Stimulated activated CD4-positive, alpha-beta T cell treated with anti-CD3 and anti-CD28 coated beads, Interleukin-4, amount 100 ng/mL, for 48 hours (primary cell): ENCODE data around the gene NOX4.
"Not testable (repeated sequence)": the region's sequence is repeated elsewhere in the genome, so short reads cannot be mapped to it uniquely, and the experiment has no call there.

Source experiments
- DNase-seq, 2 donors: peaks; one replicate each; pipeline ENCODE4 v3.0.0-alpha.2; 2020; ENCODE audit warnings: low read depth in 2 of 2

NOX4 gene

DNA sequence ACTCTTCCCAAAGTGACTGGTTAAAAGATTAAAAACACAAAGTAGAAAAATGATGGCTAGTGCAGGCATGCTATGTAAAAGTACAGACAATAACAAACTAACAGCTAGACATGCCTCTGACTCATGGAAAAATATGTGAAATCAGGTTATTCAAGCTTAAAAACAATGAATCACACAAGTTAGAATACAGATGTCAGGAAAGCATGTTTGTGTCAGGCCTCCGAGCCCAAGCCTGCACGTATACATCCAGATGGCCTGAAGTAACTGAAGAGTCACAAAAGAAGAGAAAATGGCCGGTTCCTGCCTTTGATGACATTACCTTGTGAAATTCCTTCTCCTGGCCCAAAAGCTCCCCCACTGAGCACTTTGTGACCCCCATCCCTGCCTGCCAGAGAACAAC is 110.1 kb downstream of the NOX4 start:
- no peak for DNase-seq

DNA sequence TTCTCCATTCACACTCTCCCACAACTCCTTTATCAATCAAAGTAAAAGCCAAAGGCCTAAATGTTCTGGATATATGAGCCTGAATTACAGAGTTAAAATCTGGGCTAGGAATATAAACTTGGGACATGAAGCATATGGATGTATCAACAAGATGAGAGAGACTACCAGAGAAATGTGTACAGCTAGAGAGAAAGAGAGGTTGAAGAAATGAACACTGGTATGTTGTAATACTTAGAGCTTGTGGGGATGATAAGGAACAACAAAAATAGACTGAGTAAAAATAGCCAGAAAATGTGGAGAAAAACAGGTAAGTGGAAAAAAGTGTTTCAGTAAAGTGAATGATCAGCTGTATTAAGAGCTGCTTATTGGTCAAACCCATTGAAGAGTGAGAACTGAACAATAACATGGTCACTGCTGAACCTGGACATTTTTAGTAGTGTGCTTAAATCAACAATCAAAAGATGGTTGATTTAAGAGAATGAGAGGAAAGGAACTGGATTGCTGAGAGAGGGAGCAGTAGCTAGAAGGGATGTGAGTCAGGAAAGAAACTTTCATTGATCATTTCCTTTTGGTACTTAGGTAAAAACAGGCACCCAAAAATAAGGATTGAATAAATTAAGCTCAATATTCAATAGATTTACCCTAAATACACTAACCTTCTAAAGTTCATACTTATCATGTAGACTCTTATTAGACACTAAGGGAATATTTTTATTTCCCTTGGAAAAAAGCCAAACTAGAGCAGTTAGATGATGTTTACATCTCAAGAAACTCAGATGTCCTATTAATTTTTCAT is 111.0 kb downstream of the NOX4 start:
- DNase-seq, result not testable (repeated sequence)

DNA sequence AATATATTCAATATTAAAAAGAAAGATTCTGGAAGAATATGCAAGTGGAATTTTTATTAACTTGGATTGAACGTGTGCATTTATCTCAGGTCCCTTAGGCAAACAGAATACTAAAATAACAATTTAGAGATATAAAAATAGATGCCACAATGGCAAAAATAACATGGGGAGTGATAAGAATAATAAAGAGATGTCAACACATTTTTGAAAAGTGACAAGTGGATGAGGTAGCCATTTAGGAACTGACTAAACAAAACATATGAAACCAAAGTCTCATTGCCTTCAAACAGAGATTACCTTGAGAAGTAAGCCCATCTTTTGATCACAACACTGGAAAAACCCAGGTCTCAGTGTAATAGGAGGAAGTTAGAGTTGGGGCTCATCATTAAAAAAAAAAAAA is 112.2 kb downstream of the NOX4 start:
- DNase-seq, result not testable (repeated sequence)

DNA sequence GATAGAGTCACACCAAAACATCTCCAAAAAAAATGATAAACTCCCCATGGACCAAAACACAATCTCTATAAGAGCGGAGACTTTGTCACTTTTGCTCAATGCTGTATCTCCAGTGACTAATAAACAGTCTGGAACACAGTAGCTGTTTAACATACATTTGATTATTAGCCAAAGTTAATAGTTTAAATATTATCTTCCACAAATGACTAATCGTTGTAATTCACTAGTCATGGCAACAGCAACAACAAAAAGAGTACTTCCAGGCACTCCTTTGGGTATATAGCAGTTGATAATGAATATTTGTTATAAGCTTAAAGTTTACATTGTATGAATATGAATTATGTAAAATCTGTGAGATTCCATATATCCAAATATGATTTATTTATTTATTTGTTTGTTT is 121.8 kb downstream of the NOX4 start:
- not testable (repeated sequence) for DNase-seq

DNA sequence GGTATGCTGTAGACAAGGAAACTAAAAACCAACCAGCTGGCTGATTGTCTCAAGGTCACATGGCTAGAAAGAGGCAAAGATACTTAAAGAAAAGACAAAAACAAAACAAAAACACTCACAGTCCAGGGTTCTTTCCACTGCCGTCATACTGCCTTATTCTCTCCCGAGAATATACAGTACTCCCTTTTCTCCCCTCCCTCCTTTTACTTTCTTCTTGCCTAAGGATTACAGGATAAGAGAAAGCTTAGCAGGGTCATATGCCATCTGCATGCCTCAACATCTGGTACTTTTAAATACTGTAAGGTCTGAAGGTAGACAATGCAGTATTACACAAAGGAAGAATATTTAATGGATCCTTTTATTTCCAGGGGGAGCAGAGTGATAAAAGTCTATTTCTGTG is 126.3 kb downstream of the NOX4 start:
- not testable (repeated sequence) for DNase-seq

DNA sequence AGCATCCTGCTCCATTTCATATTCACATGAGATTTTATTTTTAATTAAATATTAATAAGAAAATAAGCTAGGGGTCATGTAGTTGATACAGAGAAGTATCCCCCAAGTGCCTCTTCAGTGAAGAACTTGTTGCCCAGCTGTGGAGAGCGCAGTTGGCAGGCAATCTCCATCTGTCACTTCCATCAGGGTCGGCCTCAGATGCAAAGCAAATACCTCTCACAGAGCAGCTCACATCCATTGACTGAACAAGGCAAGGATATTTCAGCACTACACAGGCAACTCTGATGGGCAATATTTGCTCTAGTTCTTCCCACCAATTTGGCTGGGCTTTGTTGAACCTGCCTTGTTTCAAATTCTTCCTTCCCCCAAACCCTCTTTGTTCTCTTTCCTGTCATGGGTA is 129.4 kb downstream of the NOX4 start:
- DNase-seq, result no peak

DNA sequence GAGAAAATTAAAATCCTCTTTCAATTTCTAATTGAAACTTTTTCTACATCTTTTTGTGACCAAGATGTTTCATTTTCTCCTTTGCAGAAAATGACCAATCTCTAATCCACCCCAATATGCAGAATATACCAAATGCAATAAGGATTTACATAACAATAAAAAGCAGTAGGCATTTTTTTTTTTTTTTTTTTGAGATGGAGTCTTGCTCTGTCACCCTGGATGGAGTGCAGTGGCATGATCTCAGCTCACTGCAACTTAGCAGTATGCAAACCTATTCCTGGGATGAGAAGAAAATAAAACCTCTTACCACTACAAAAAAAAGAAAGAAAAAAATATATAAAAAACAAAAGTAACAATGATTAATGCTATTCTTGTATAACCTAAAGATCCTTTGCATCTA is 132.0 kb downstream of the NOX4 start:
- not testable (repeated sequence) for DNase-seq

DNA sequence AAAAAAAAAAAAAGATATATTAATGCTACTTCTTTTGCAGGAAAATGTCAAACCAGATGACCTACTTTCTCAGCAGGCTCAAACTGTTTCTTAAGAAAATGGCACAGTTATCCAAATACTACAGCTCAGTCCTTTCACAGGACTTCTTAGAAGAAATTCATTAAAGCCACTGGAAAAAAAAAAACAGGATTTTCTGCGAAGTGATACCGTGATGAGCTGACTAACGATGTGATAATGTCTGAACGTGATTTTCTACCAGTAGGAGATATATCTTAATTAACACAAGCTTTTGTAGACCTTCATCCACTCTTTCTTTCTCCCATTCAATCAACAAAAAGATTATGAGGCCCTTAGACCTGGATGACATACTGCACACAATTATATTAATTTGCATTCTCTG is 132.4 kb downstream of the NOX4 start:
- DNase-seq, result no peak

DNA sequence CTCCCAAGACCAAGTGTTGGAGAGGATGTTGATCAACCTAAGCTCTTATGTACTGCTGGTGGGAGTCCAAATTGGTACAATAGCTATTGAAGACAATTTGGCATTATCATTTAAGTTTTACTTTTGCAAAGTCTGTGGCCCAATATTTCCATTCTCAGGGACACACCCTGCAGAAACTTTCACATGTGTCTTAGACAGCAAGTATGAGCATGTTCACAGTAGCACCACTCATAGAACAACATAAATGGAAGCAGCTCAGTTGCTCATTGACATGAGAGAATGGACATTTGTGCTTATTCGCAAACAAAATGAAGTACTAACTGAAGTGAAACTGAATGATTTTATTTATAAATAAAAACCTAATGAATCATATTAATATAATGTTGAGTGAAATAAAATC is 135.5 kb downstream of the NOX4 start:
- DNase-seq, result no peak

DNA sequence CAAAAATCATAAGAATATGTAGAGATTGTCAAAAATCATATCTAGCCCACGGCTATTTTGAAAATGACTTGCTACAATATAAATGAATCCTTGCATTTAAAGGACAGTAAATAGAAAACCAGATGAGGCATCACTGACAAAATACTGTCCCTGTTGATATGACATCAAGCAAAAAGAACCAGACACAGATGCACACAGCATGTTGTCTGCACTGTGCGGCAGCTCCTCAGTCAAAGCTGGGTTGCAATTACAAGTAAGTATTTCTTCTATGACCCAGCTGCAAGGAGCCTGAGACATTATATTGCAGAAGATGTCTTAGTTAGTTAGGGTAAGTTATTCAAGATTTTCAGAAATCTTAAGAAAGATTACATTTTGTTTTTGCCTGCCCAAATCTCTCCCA is 136.7 kb downstream of the NOX4 start:
- DNase-seq, result not testable (repeated sequence)

DNA sequence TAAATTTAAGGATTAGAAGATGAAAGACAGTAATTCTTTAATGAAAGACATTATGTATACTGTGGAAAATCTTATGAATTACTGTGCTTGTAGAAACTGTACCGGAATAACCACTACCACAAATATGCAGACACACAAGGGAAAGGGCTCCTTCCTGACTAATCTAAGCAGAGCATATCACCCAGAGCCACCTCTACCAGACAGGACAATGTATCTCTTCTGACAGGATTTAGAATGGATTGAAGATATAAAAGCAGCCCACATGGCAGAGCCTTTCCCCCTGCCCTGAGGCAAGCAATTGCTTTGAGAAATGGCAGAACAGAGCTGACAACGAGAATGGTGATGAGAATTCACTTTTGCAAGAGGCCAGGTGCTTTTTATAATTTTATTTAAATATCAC is 144.1 kb downstream of the NOX4 start:
- no peak for DNase-seq

DNA sequence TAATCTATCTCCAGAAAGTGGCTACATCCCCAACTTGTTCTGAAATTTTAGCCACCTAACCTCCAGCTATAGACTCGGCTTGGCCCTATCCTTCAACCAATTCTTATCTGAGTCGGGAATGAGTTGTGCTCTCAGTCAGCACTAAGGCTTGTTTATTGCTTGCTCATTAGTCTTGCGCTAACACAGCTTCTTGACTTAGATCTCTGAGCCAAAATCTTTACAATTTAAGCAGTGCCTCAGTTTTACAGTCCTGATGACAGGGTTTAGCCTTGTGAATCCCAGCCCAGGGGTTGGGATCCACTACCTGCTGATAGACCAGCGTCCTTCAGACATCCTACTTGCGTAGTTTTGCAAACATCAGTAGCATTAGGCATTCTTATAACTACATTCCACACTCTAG is 144.6 kb downstream of the NOX4 start:
- no peak for DNase-seq

DNA sequence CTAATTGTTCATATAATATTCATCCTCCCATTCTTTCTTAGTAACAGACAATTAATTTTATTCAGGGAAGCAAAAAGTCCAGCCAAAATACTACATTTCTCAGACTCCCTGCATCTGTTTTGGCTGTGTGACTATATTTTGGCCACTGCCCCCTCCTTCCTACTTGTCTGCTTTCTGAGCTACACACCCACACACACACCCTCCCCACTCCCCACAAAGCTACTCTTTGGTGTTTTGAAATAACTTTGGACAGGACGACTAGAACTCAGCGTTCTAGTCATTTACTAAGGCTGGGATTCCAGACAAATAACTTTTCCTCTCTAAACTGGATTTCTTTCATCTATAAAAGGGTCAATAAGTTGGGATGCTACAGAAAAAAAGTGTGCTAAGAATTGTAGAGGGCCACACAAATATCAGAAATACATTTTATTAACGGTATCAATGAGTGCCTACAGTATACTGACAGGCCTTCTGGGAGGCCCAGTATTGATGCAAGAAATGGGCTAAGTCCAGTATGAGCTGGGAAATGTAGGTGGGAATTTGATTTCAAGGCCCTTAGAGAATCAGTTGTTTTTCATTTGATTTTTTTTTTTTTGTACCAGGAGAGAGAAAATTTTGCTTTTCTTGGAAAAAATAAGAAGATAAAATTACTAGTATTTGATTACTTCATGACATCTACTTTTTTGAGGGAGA is 148.1 kb downstream of the NOX4 start:
- DNase-seq, result not testable (repeated sequence)

DNA sequence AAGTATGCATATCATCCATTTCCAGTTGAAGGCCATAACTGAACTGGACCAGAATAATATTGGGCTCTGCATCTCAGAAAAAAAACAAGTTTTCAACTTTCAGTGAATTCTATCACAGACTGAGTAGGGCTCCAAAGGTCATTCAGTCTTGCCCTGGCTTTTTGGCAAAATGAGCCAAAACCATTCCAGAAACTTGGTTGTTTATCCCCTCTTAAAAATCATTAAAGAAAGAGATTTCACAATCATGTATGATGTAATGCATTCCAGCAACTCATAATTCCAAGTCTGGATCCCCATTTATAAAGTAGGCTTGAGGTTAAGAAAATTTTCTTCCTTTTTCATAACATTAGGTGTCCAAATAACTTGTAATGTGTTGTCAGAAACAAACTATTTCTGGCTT is 150.7 kb downstream of the NOX4 start:
- DNase-seq, result not testable (repeated sequence)

DNA sequence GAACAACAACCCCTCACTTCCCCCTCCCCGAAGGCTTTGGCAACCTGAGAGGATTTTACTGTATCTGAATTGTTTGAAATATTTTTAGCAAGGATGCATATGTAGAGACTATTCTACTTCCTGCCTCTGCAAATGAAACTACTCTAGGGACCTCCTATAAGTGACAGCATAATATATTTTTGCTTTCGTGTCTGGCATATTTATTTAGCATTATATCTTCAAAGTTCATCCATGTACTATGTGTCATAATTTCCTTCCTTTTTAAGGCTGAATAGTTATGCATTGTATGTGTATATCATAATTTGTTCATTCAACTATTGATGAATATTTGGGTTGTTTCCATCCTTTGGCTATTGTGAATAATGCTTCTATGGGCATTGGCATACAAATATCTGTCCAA is 153.1 kb downstream of the NOX4 start:
- DNase-seq, result not testable (repeated sequence)

DNA sequence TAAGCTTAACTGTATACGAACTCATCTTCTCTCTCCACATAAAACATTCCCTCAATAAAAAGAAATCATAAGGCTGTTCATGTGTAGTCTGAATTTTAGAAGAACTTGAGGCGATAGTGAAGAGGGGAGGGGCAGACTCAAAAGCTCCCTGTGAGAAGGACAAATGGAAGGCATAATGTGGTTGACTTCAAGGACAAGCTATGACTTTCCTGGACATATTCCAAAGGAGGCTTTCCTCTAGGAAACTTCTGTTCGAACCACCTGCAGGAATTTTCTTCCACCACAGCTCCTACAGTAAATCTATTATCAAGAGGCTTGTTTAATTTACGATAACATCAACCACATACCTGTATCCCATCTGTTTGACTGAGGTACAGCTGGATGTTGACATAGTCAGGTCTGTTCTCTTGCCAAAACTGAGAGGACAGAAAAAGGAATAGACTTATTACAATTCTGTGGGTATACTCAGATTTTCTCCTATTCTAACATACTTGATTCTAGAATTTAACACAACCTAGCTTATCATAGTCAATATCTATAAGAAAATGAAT is 154.0 kb downstream of the NOX4 start:
- not testable (repeated sequence) for DNase-seq

DNA sequence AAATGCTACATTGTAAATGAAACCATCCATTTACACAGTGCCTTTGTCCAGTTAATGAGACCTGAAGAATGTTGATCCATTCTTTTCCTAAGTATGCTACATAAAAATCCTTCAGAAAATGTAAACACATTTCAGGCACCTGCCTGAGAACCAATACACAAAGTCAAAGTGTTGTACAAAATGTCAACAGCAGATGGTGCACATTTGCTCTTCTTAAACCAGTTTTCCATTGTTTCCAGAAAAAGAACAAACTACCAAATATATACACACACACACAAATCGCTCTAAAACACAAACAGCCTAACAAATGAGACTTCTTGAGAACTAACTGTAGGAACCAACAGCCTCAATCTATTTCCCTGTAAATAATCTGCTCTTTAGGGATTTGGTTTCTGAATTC is 157.5 kb downstream of the NOX4 start:
- DNase-seq, result not testable (repeated sequence)

DNA sequence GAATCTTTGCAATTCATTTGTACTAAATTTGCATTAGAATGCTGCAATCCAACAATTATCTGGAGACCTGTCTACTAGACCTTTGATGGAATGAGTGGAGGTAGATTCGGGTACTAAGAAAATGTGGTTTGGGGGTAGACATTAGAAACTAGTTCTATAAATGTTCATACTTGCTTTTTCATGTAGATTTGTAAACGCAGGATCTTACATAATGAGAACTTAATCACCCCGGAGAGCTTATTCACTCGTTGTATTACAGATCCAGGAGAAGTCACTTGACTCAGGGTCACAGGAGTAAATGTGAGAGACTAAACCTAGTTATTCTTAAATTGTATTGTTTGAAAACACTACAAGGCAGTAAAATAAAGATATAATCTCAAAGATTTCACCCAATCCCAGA is 159.2 kb downstream of the NOX4 start:
- DNase-seq, result not testable (repeated sequence)

DNA sequence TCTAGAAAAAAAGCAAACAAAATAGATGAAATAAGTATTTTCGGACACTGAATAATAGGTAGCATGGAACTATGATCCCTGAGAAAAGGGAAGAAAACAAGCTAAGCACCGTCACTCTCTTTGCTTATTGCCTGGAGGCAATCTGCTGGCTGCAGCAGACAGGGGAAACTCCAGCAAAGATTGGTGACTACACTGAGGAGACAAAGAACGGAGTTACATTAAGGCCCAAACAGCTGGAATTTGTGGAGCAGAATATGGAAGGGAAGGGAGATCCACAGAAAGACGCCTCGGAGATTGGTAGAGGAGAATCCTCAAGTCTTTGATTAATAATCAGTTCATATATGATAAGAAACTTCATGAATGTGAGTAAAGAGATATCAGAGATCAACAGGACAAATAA is 163.3 kb downstream of the NOX4 start:
- DNase-seq, result no peak

DNA sequence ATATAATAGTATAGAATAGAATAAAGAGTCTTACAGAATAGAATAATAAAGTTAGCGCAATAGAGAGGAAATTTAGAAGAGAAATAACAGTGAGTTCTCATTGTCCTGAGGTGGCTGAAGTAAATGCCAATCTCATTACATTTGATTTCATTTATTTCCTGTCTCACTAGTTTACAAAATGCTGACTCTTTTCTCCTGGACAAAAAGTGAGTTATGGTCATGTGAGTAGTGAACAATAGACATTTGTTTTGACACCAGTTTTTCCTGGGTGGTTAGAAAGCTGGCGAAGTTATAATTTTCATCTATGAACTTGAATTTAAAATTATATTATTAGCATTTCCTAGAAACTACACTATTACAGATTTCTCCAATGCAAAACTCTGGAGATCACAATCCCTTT is 169.8 kb downstream of the NOX4 start:
- DNase-seq, result no peak

DNA sequence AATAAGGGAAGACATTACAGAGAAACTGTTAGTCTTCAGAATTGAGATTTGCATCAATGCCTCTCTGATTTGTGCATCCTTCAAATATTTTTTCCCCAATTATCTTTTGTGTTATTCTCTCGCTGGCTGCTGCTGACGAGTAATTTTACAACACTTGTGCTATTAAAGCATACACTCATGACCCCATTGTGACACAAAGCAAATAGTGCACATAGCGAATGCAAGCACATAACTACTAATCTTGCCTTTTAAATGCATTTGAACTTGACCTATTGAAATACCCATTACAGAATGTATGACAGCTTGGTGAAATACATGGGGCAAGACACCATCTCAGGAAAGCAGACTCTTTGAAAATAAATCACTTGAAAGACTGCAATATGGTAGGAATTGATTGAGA is 180.6 kb downstream of the NOX4 start:
- DNase-seq, result not testable (repeated sequence)

DNA sequence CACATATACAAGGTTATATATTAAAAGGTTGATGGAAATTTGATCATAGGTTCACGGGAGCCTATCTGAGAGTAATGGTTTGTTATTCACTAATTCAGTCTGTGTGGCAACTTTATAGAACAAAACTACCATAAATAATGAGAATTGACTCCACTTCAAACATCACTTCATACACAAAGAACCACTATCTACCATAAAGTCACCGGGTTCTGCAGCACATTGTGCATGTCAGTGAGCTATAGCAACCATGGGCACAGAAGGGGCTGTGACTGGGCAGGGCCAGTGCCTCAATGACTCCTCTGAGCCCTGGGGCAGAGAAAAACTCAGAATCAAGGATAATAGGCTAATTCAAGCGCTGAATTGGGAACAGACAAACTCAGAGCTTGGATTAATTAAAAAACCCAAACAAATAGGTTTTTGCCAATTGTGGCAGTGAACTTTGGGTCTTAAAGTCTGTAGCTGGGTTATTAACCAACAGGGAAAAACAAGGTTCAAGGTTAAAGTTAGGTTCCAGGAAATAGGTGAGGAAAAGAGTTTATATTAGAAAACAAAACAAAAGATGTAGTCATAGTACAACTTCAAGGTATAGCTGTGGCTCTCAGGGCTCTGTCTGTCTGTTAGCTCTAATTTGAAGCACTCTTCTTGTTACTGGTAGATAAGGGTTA is 181.7 kb downstream of the NOX4 start:
- DNase-seq, result not testable (repeated sequence)
